Measurements from ENCODE around the gene NTN3. TPM values are rescaled to one million over a fixed set of nuclear protein-coding genes. Genes with fewer than 3 reads are reported as not detected.

Gene NTN3
- total and polyA plus RNA-seq, 8 donors: 1.7 to 6.7 (median 4.1) TPM; not detected in 1

- DNase-seq (peak in 1 of 4 donors; percentile 35), ATAC-seq (no peak)
- no peaks in the 10 kb centered on the region for H3K27me3 ChIP-seq
- no peak overlapping the region for H3K27ac ChIP-seq
- no peaks in the 10 kb centered on the region for H3K9me3 ChIP-seq
- no peak overlapping the region for H3K4me3 ChIP-seq
- TF ChIP-seq, protein P1, sequence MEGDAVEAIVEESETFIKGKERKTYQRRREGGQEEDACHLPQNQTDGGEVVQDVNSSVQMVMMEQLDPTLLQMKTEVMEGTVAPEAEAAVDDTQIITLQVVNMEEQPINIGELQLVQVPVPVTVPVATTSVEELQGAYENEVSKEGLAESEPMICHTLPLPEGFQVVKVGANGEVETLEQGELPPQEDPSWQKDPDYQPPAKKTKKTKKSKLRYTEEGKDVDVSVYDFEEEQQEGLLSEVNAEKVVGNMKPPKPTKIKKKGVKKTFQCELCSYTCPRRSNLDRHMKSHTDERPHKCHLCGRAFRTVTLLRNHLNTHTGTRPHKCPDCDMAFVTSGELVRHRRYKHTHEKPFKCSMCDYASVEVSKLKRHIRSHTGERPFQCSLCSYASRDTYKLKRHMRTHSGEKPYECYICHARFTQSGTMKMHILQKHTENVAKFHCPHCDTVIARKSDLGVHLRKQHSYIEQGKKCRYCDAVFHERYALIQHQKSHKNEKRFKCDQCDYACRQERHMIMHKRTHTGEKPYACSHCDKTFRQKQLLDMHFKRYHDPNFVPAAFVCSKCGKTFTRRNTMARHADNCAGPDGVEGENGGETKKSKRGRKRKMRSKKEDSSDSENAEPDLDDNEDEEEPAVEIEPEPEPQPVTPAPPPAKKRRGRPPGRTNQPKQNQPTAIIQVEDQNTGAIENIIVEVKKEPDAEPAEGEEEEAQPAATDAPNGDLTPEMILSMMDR (IDR thresholded peaks at IDR 0.05): no peak
- intact Hi-C loops (cut with DNase I): no loop called here
- H3K4me1 ChIP-seq: no peaks in the 10 kb centered on the region
- H3K36me3 ChIP-seq: peaks cover 0 to 76% of the 10 kb centered on the region in 2 donors
Measured at GRCh38 chr16:2443555-2443954, 27.5 kb upstream of the NTN3 start.

GRCh38 chr16:2447920-2448583 lies 23.0 kb upstream of the NTN3 start:
- DNase-seq (peak in 1 of 4 donors; percentile 42), ATAC-seq (no peak)
- TF ChIP-seq, protein P1 (IDR thresholded peaks at IDR 0.05): no peak
- H3K9me3 ChIP-seq: no peaks in the 10 kb centered on the region
- no peak overlapping the region for H3K4me3 ChIP-seq
- intact Hi-C loops (cut with DNase I): no loop called here
- no peaks in the 10 kb centered on the region for H3K4me1 ChIP-seq
- no peak overlapping the region for H3K27ac ChIP-seq
- peaks cover 0 to 91% of the 10 kb centered on the region in 2 donors for H3K36me3 ChIP-seq
- H3K27me3 ChIP-seq: no peaks in the 10 kb centered on the region

DNA sequence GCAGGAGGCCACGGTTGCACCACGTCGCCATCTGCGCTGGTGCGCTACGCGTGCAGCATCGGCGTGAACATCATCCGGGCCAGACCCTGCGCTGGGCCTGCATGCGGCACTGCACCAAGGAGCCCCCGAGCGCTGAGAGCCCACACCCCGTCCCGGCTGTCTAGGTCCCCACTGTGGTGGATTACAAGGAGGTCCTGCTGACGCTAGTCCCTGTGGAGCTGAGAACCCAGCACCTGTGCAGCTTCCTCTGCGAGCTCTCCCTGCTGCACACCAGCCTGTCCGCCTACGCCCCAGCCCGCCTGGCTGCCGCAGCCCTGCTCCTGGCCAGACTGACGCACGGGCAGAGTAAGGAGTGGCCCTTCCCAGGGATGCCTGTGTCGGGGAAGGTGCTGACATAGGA lies 22.0 kb upstream of the NTN3 start:
- TF ChIP-seq, protein P1 (IDR thresholded peaks at IDR 0.05): no peak
- Histone ChIP-seq H3K27me3 (no peaks in the 10 kb centered on the region), H3K36me3 (peaks cover 0 to 95% of the 10 kb centered on the region in 2 donors), H3K4me1 (no peaks in the 10 kb centered on the region), H3K4me3 (no peak overlapping the region), H3K27ac (no peak overlapping the region), H3K9me3 (no peaks in the 10 kb centered on the region)
- intact Hi-C loops (cut with DNase I): no loop called here
- ATAC-seq (no peak), DNase-seq (peak in 1 of 4 donors; percentile 45)

GRCh38 chr16:2450535-2450934 lies 20.6 kb upstream of the NTN3 start:
- Histone ChIP-seq H3K4me1 (no peaks in the 10 kb centered on the region), H3K36me3 (peaks cover 0 to 95% of the 10 kb centered on the region in 2 donors), H3K27me3 (no peaks in the 10 kb centered on the region), H3K9me3 (no peaks in the 10 kb centered on the region), H3K4me3 (no peak overlapping the region), H3K27ac (no peak overlapping the region)
- intact Hi-C loops (cut with DNase I): no loop called here
- TF ChIP-seq, protein P1 (IDR thresholded peaks at IDR 0.05): no peak
- no peak for ATAC-seq
- DNase-seq: peak in 1 of 4 donors; percentile 56

DNA sequence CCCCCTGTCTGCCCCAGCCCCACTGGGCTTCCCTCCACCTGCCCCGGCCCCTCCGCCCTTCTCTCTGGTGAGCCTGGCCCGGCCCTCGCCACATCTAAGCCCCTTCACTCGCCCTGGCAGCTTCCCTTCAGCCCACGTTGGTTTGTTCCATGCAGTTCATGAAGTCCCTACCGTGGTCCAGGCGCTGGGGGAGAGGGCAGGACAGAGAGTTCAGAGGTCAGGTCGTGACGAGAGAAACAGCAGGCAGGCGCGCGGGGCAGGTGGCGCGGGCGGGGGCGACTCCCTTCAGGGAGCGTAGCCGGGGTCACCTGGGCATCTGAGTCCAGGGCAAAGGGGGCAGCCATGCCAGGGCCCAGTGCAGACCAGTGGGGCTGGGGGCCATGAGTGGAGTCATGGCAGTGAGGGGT lies 20.1 kb upstream of the NTN3 start:
- intact Hi-C loops (cut with DNase I): no loop called here
- H3K36me3 ChIP-seq: peaks cover 0 to 95% of the 10 kb centered on the region in 2 donors
- H3K4me1 ChIP-seq: no peaks in the 10 kb centered on the region
- no peak overlapping the region for H3K4me3 ChIP-seq
- peak in 1 of 4 donors; percentile 61 for DNase-seq
- no peaks in the 10 kb centered on the region for H3K9me3 ChIP-seq
- TF ChIP-seq, protein P1 (IDR thresholded peaks at IDR 0.05): no peak
- no peaks in the 10 kb centered on the region for H3K27me3 ChIP-seq
- no peak for ATAC-seq
- H3K27ac ChIP-seq: no peak overlapping the region

Data from left lung (tissue), 10 donors.